HG02759 (cell line): ENCODE results near the gene H2BK1.

Experiments
- ATAC-seq: cut with Tn5 transposase; IDR thresholded peaks from one replicate; pipeline ENCODE4 v1.9.1; 2021; ENCODE audit warnings: mild to moderate bottlenecking, moderate library complexity; ENCODE audit not compliant: unreplicated experiment

The H2BK1 gene

GRCh38 chr7:151232917-151233701, 22.8 kb upstream of the H2BK1 start:
- ATAC-seq = peak; percentile 33

- peak; percentile 97 for ATAC-seq
Measured at GRCh38 chr7:151232091-151232916, 22.0 kb upstream of the H2BK1 start, which contains the start of gene CHPF2. Gene CHPF2, plus strand, starts transcription at chr7:151232483. Its CDS starts 1,529 bp downstream, at chr7:151234012.

GRCh38 chr7:151231080-151231479, 20.8 kb upstream of the H2BK1 start:
- ATAC-seq = no peak

GRCh38 chr7:151229249-151229648, 19.0 kb upstream of the H2BK1 start:
- no peak for ATAC-seq

- ATAC-seq = no peak
Measured at GRCh38 chr7:151228024-151228866, 18.0 kb upstream of the H2BK1 start.

- peak; percentile 99 for ATAC-seq
Measured at GRCh38 chr7:151226875-151227782, 16.8 kb upstream of the H2BK1 start, which contains the start of gene ABCF2. Gene ABCF2, minus strand, starts transcription at chr7:151227205. Its CDS starts 747 bp downstream, at chr7:151226458.

- no peak for ATAC-seq
Measured at GRCh38 chr7:151226560-151226874, 16.2 kb upstream of the H2BK1 start.

- no peak for ATAC-seq
Measured at GRCh38 chr7:151225948-151226510, 15.7 kb upstream of the H2BK1 start.

- ATAC-seq = no peak
Measured at GRCh38 chr7:151223728-151224127, 13.4 kb upstream of the H2BK1 start.

GRCh38 chr7:151218170-151218569, 7.9 kb upstream of the H2BK1 start:
- no peak for ATAC-seq

- ATAC-seq = no peak
Measured at GRCh38 chr7:151215396-151215795, 5.1 kb upstream of the H2BK1 start.

GRCh38 chr7:151213826-151214225, 3.5 kb upstream of the H2BK1 start:
- no peak for ATAC-seq

- ATAC-seq = no peak
Measured at GRCh38 chr7:151212626-151213025, 2.3 kb upstream of the H2BK1 start.

GRCh38 chr7:151211155-151211772, 976 bp upstream of the H2BK1 start:
- ATAC-seq = no peak

- ATAC-seq = no peak
Measured at GRCh38 chr7:151209588-151209987, 700 bp downstream of the H2BK1 start.

GRCh38 chr7:151208253-151208862, 1.9 kb downstream of the H2BK1 start:
- ATAC-seq = no peak

- no peak for ATAC-seq
Measured at GRCh38 chr7:151207804-151208203, 2.5 kb downstream of the H2BK1 start.

GRCh38 chr7:151207315-151207714, 3.0 kb downstream of the H2BK1 start:
- ATAC-seq = no peak

- ATAC-seq = no peak
Measured at GRCh38 chr7:151206914-151207313, 3.4 kb downstream of the H2BK1 start.
